SU-DHL-6 (cell line): Measurements from ENCODE around the gene CTRL.

Source experiments
- H2AFZ ChIP-seq: fragments of 200-600 bp; sonication (generic); 2 replicates; pipeline ENCODE4 v1.6.1; 2014; ENCODE audit warnings: low read depth, mild to moderate bottlenecking, moderate library complexity, mixed read lengths, antibody characterized with exemption, low read length; ENCODE audit not compliant: severe bottlenecking
- H3F3A ChIP-seq: fragments of 200-600 bp; shearing (Covaris generic); 2 replicates; pipeline ENCODE4 v1.6.0; 2016; ENCODE audit warnings: antibody characterized with exemption, mild to moderate bottlenecking; ENCODE audit not compliant: insufficient read depth
- H3K27ac ChIP-seq: fragments of 200-600 bp; sonication (generic); 2 replicates; pipeline ENCODE4 v1.5.1; 2016; ENCODE audit warnings: low read depth, mild to moderate bottlenecking, low read length, moderate library complexity, mixed read lengths
- H3K27me3 ChIP-seq: fragments of 200-600 bp; sonication (generic), shearing (Covaris generic); 2 replicates; pipeline ENCODE4 v1.6.0; 2014; ENCODE audit warnings: mild to moderate bottlenecking, low read length
- H3K36me3 ChIP-seq: fragments of 200-600 bp; sonication (generic); 2 replicates; pipeline ENCODE4 v1.6.1; 2014; ENCODE audit warnings: mild to moderate bottlenecking, low read length, mixed read lengths
- H3K4me2 ChIP-seq: fragments of 300-600, 200-600 bp; shearing (Covaris generic), sonication (generic); 2 replicates; pipeline ENCODE4 v1.6.0; 2014; ENCODE audit warnings: low read length, low read depth, mild to moderate bottlenecking; ENCODE audit not compliant: poor library complexity, severe bottlenecking
- H3K4me3 ChIP-seq: fragments of 200-600 bp; sonication (generic); 2 replicates; pipeline ENCODE4 v1.5.1; 2014; ENCODE audit warnings: antibody characterized with exemption, low read length, mild to moderate bottlenecking, mixed read lengths; ENCODE audit not compliant: insufficient read depth, poor library complexity, severe bottlenecking
- H3K79me2 ChIP-seq: fragments of 200-600 bp; sonication (generic); 2 replicates; pipeline ENCODE4 v1.6.1; 2014; ENCODE audit warnings: mild to moderate bottlenecking, low read length, moderate library complexity; ENCODE audit not compliant: insufficient read depth
- H3K9ac ChIP-seq: fragments of 200-600 bp; sonication (generic); 2 replicates; pipeline ENCODE4 v1.7.0; 2014; ENCODE audit warnings: mild to moderate bottlenecking, low read length
- H3K9me2 ChIP-seq: fragments of 200-600 bp; sonication (generic); replicated peaks from 2 replicates; pipeline ENCODE4 v1.6.1; 2014; ENCODE audit warnings: low read length; ENCODE audit not compliant: insufficient read depth
- H3K9me3 ChIP-seq: fragments of 200-600 bp; sonication (generic); 2 replicates; pipeline ENCODE4 v1.6.1; 2014; ENCODE audit warnings: low read length, mixed read lengths; ENCODE audit not compliant: insufficient read depth
- H4K20me1 ChIP-seq: fragments of 200-600 bp; sonication (generic); 2 replicates; pipeline ENCODE4 v1.6.1; 2014; ENCODE audit warnings: low read depth, mild to moderate bottlenecking, antibody characterized with exemption, low read length, moderate library complexity, mixed read lengths
- CTCF ChIP-seq: fragments of 200-600 bp; sonication (generic); IDR thresholded peaks from one replicate; pipeline ENCODE4 v1.5.1; 2017; ENCODE audit warnings: antibody characterized with exemption, mild to moderate bottlenecking, low read length, moderate library complexity; ENCODE audit not compliant: insufficient read depth, poor library complexity, severe bottlenecking
- EZH2phosphoT487 ChIP-seq: fragments of 200-600 bp; sonication (generic), shearing (Covaris generic); conservative IDR thresholded peaks from 2 replicates; pipeline ENCODE4 v1.6.1; 2018; ENCODE audit warnings: mild to moderate bottlenecking, antibody characterized with exemption, low read length, moderate library complexity, mixed read lengths

CTRL gene

GRCh38 chr16:67959536-67960329 lies 28.1 kb upstream of the CTRL start:
- Histone ChIP-seq H3K27me3 (no peaks in the 10 kb centered on the region), H3K4me3 (no peak overlapping the region), H3K9ac (no peak overlapping the region), H3K9me3 (no peaks in the 10 kb centered on the region), H3K27ac (no peak overlapping the region), H2AFZ (no peak overlapping the region), H3K4me2 (no peak overlapping the region), H3K79me2 (no peaks in the 10 kb centered on the region), H3K36me3 (no peaks in the 10 kb centered on the region), H3K9me2 (no peaks in the 10 kb centered on the region), H3F3A (no peaks in the 10 kb centered on the region), H4K20me1 (no peaks in the 10 kb centered on the region)
- TF ChIP-seq CTCF (no peak), EZH2phosphoT487 (no peak)

GRCh38 chr16:67957622-67958021 lies 26.0 kb upstream of the CTRL start:
- no peak overlapping the region for H3K27ac ChIP-seq
- H3K79me2 ChIP-seq, result no peaks in the 10 kb centered on the region
- no peak overlapping the region for H2AFZ ChIP-seq
- no peaks in the 10 kb centered on the region for H3K9me3 ChIP-seq
- H3K36me3 ChIP-seq, result no peaks in the 10 kb centered on the region
- no peak for TF ChIP-seq EZH2phosphoT487
- no peak for TF ChIP-seq CTCF
- no peaks in the 10 kb centered on the region for H3K27me3 ChIP-seq
- H3K9me2 ChIP-seq, result no peaks in the 10 kb centered on the region
- no peak overlapping the region for H3K4me2 ChIP-seq
- H3K4me3 ChIP-seq, result no peak overlapping the region
- no peaks in the 10 kb centered on the region for H4K20me1 ChIP-seq
- H3F3A ChIP-seq, result no peaks in the 10 kb centered on the region
- H3K9ac ChIP-seq, result no peak overlapping the region

GRCh38 chr16:67954421-67955196 lies 22.9 kb upstream of the CTRL start:
- TF ChIP-seq CTCF (no peak), EZH2phosphoT487 (no peak)
- Histone ChIP-seq H3K27me3 (no peaks in the 10 kb centered on the region), H3K4me2 (no peak overlapping the region), H3K4me3 (no peak overlapping the region), H3F3A (no peaks in the 10 kb centered on the region), H4K20me1 (no peaks in the 10 kb centered on the region), H3K9me2 (no peaks in the 10 kb centered on the region), H3K9me3 (no peaks in the 10 kb centered on the region), H3K9ac (no peak overlapping the region), H3K79me2 (no peaks in the 10 kb centered on the region), H3K36me3 (no peaks in the 10 kb centered on the region), H3K27ac (no peak overlapping the region), H2AFZ (no peak overlapping the region)
